Uterus (tissue), 2 donors: ENCODE measurements around the gene NPHP4.

ENCODE experiments used
- POLR2A ChIP-seq, 2 donors: fragments of 450-650 bp; IDR thresholded peaks; one replicate each; pipeline ENCODE4 v1.6.1; 2016; ENCODE audit warnings: antibody characterized with exemption in 2 of 2, mild to moderate bottlenecking in 1 of 2, moderate library complexity in 1 of 2
- TF ChIP-seq, protein P1 (sequence below), 4 experiments: fragments of 200-600 bp in 2 of 4; fragments of 450-650 bp in 2 of 4; sonication (generic) in 2 of 4; IDR thresholded peaks; one replicate each; pipeline ENCODE4 v1.5.1; 2016 to 2019; ENCODE audit warnings: antibody characterized with exemption in 4 of 4, mild to moderate bottlenecking in 2 of 4, moderate library complexity in 1 of 4

DNA sequence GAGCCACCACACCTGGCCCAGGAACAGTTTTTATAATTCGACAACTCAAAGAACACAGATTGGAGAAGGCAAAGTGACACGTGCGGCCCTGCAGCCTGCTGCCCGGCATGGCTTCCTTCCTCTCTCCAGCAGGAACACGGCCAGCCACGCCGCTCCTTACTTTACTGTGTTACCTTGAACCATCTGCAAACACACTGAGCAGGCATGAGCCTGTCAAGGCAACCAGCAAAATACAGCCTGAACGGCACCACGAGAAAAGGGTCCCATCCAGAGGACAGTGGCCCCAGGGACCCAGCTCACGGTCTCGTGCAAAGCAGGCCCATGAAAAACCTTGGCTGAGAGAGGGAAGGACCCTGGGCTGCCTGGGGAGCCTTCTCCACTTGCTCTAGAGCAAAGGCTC lies 38.8 kb downstream of the NPHP4 start:
- no peak for TF ChIP-seq POLR2A (IDR thresholded peaks at IDR 0.05)
- TF ChIP-seq, protein P1, sequence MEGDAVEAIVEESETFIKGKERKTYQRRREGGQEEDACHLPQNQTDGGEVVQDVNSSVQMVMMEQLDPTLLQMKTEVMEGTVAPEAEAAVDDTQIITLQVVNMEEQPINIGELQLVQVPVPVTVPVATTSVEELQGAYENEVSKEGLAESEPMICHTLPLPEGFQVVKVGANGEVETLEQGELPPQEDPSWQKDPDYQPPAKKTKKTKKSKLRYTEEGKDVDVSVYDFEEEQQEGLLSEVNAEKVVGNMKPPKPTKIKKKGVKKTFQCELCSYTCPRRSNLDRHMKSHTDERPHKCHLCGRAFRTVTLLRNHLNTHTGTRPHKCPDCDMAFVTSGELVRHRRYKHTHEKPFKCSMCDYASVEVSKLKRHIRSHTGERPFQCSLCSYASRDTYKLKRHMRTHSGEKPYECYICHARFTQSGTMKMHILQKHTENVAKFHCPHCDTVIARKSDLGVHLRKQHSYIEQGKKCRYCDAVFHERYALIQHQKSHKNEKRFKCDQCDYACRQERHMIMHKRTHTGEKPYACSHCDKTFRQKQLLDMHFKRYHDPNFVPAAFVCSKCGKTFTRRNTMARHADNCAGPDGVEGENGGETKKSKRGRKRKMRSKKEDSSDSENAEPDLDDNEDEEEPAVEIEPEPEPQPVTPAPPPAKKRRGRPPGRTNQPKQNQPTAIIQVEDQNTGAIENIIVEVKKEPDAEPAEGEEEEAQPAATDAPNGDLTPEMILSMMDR (IDR thresholded peaks at IDR 0.05), result no peak
